Activated T-cell treated with anti-CD3 and anti-CD28 coated beads, Interleukin-2, amount 50 U/mL, for 72 hours (primary cell): Measurements from ENCODE around the gene TVP23B. TPM values are rescaled to one million over a fixed set of nuclear protein-coding genes. Genes with fewer than 3 reads are reported as not detected.
"Not testable (repeated sequence)": the region's sequence is repeated elsewhere in the genome, so short reads cannot be mapped to it uniquely, and the experiment has no call there.

Experiments used
- ATAC-seq, 2 donors: fragments of 150-1000 bp; cut with Tn5 transposase; replicated peaks in 1 of 2; 2 replicates each; pipeline ENCODE4 v1.10.0; 2021; ENCODE audit warnings: moderate library complexity in 2 of 2, mild to moderate bottlenecking in 1 of 2
- DNase-seq, 2 donors: peaks; one replicate each; pipeline ENCODE4 v3.0.0; 2021 to 2022; ENCODE audit warnings: mixed read lengths in 1 of 2
- H3K27ac Mint-ChIP-seq: one replicate; pipeline ENCODE4 v1.8.0; 2022; ENCODE audit warnings: mild to moderate bottlenecking, moderate library complexity, mixed read lengths
- H3K27me3 Mint-ChIP-seq: one replicate; pipeline ENCODE4 v1.8.0; 2022; ENCODE audit warnings: low read depth, mixed read lengths
- H3K36me3 Mint-ChIP-seq, 2 donors: one replicate each; pipeline ENCODE4 v1.8.0; 2022; ENCODE audit warnings: mixed read lengths in 2 of 2, mild to moderate bottlenecking in 1 of 2; ENCODE audit not compliant: insufficient read depth in 2 of 2
- H3K4me1 Mint-ChIP-seq: one replicate; pipeline ENCODE4 v1.8.0; 2022; ENCODE audit warnings: low read depth, mixed read lengths
- H3K4me3 Mint-ChIP-seq, 2 donors: one replicate each; pipeline ENCODE4 v1.8.0; 2022; ENCODE audit warnings: mild to moderate bottlenecking in 2 of 2, mixed read lengths in 2 of 2, moderate library complexity in 2 of 2
- H3K9me3 Mint-ChIP-seq, 2 donors: one replicate each; pipeline ENCODE4 v1.8.0; 2022; ENCODE audit warnings: mixed read lengths in 2 of 2
- total RNA-seq, 2 donors: library from RNA; stranded (reverse); gene quantifications; one replicate each; pipeline ENCODE4 v1.2.3, GENCODE V29; 2022

TVP23B gene
- total RNA-seq, 2 donors from 2014 or later: 28.1 to 35.3 TPM

GRCh38 chr17:18757368-18758044 is 23.5 kb upstream of the TVP23B start:
- not testable (repeated sequence) for H3K4me1 Mint-ChIP-seq, ATAC-seq, H3K27me3 Mint-ChIP-seq, H3K4me3 Mint-ChIP-seq, H3K27ac Mint-ChIP-seq, H3K9me3 Mint-ChIP-seq, DNase-seq, H3K36me3 Mint-ChIP-seq

GRCh38 chr17:18758344-18758743 is 22.6 kb upstream of the TVP23B start:
- not testable (repeated sequence) for H3K27ac Mint-ChIP-seq, H3K36me3 Mint-ChIP-seq, H3K4me3 Mint-ChIP-seq, H3K27me3 Mint-ChIP-seq, H3K4me1 Mint-ChIP-seq, DNase-seq, ATAC-seq, H3K9me3 Mint-ChIP-seq

GRCh38 chr17:18760221-18760620 is 20.8 kb upstream of the TVP23B start:
- not testable (repeated sequence) for DNase-seq, ATAC-seq, H3K27ac Mint-ChIP-seq, H3K27me3 Mint-ChIP-seq, H3K9me3 Mint-ChIP-seq, H3K36me3 Mint-ChIP-seq, H3K4me3 Mint-ChIP-seq, H3K4me1 Mint-ChIP-seq

GRCh38 chr17:18770572-18770971 is 10.4 kb upstream of the TVP23B start:
- H3K4me1 Mint-ChIP-seq, H3K27me3 Mint-ChIP-seq, ATAC-seq, H3K4me3 Mint-ChIP-seq, DNase-seq, H3K27ac Mint-ChIP-seq, H3K36me3 Mint-ChIP-seq, H3K9me3 Mint-ChIP-seq: not testable (repeated sequence)

- H3K4me1 Mint-ChIP-seq, ATAC-seq, H3K27me3 Mint-ChIP-seq, H3K9me3 Mint-ChIP-seq, H3K36me3 Mint-ChIP-seq, H3K4me3 Mint-ChIP-seq, H3K27ac Mint-ChIP-seq, DNase-seq: not testable (repeated sequence)
Observed at GRCh38 chr17:18771066-18771465, 9.9 kb upstream of the TVP23B start.

GRCh38 chr17:18772471-18772870 is 8.5 kb upstream of the TVP23B start:
- Mint-ChIP-seq H3K36me3 (no peaks in the 10 kb centered on the region), H3K27ac (no peak overlapping the region), H3K4me3 (no peak overlapping the region), H3K27me3 (no peaks in the 10 kb centered on the region), H3K9me3 (no peaks in the 10 kb centered on the region), H3K4me1 (no peaks in the 10 kb centered on the region)
- ATAC-seq: no peak
- DNase-seq: no peak

- H3K9me3 Mint-ChIP-seq, H3K27ac Mint-ChIP-seq, DNase-seq, H3K27me3 Mint-ChIP-seq, H3K36me3 Mint-ChIP-seq, ATAC-seq: not testable (repeated sequence)
- Mint-ChIP-seq H3K4me3 (peak overlapping the region; percentile 55 to 74), H3K4me1 (peaks cover 24% of the 10 kb centered on the region)
Observed at GRCh38 chr17:18781805-18782204, 822 bp downstream of the TVP23B start.

GRCh38 chr17:18785933-18786332 is 5.0 kb downstream of the TVP23B start:
- H3K27ac Mint-ChIP-seq, H3K27me3 Mint-ChIP-seq, DNase-seq, H3K9me3 Mint-ChIP-seq, ATAC-seq, H3K4me3 Mint-ChIP-seq: not testable (repeated sequence)
- Mint-ChIP-seq H3K36me3 (peaks cover 8 to 14% of the 10 kb centered on the region in 2 donors), H3K4me1 (peaks cover 31% of the 10 kb centered on the region)

GRCh38 chr17:18786890-18787289 is 5.9 kb downstream of the TVP23B start:
- H3K4me1 Mint-ChIP-seq: peaks cover 31% of the 10 kb centered on the region
- peaks cover 6 to 14% of the 10 kb centered on the region in 2 donors for H3K36me3 Mint-ChIP-seq
- not testable (repeated sequence) for H3K4me3 Mint-ChIP-seq

GRCh38 chr17:18791402-18791801 is 10.4 kb downstream of the TVP23B start:
- DNase-seq, H3K27ac Mint-ChIP-seq, H3K27me3 Mint-ChIP-seq, H3K9me3 Mint-ChIP-seq, H3K4me3 Mint-ChIP-seq: not testable (repeated sequence)
- ATAC-seq: peak; percentile 47 to 57
- H3K36me3 Mint-ChIP-seq: peaks cover 1 to 14% of the 10 kb centered on the region in 2 donors
- peaks cover 18% of the 10 kb centered on the region for H3K4me1 Mint-ChIP-seq

More at GRCh38 chr17:18786890-18787289, 5.9 kb downstream of the TVP23B start:
- not testable (repeated sequence) for H3K9me3 Mint-ChIP-seq, H3K27me3 Mint-ChIP-seq, DNase-seq, ATAC-seq, H3K27ac Mint-ChIP-seq

GRCh38 chr17:18794841-18795240 is 13.9 kb downstream of the TVP23B start:
- not testable (repeated sequence) for H3K4me1 Mint-ChIP-seq, DNase-seq

GRCh38 chr17:18796887-18797286 is 15.9 kb downstream of the TVP23B start:
- not testable (repeated sequence) for H3K9me3 Mint-ChIP-seq, H3K4me1 Mint-ChIP-seq, DNase-seq, H3K27ac Mint-ChIP-seq, ATAC-seq, H3K27me3 Mint-ChIP-seq, H3K4me3 Mint-ChIP-seq
- H3K36me3 Mint-ChIP-seq: peaks cover 0 to 17% of the 10 kb centered on the region in 2 donors

More at GRCh38 chr17:18794841-18795240, 13.9 kb downstream of the TVP23B start:
- peaks cover 0 to 14% of the 10 kb centered on the region in 2 donors for H3K36me3 Mint-ChIP-seq
- not testable (repeated sequence) for H3K9me3 Mint-ChIP-seq, H3K4me3 Mint-ChIP-seq, ATAC-seq, H3K27ac Mint-ChIP-seq, H3K27me3 Mint-ChIP-seq

- H3K4me1 Mint-ChIP-seq, H3K4me3 Mint-ChIP-seq, ATAC-seq, H3K9me3 Mint-ChIP-seq, H3K27me3 Mint-ChIP-seq, H3K27ac Mint-ChIP-seq, DNase-seq: not testable (repeated sequence)
- peaks cover 0 to 14% of the 10 kb centered on the region in 2 donors for H3K36me3 Mint-ChIP-seq
Observed at GRCh38 chr17:18803458-18804245, 22.7 kb downstream of the TVP23B start.
